B cell (primary cell): Measurements from ENCODE around the gene ATP11A. TPM values are rescaled to one million over a fixed set of nuclear protein-coding genes. Genes with fewer than 3 reads are reported as not detected.

Experiments
- ATAC-seq: fragments of 200-7000 bp; cut with Tn5 transposase; one replicate; pipeline ENCODE4 v1.10.0; 2021; ENCODE audit warnings: low read depth, mild to moderate bottlenecking, moderate number of reproducible peaks, moderate library complexity
- CTCF ChIA-PET: fragments of 350-600 bp; sonication (Branson Sonifier 250); formaldehyde crosslinking; loops from one replicate; lab custom pipeline; 2021; ENCODE audit warnings: antibody characterized with exemption, inconsistent platforms; lab: Charles Lee
- POLR2A ChIA-PET: fragments of 350-600 bp; sonication (Branson Sonifier 250); formaldehyde crosslinking; loops from one replicate; lab custom pipeline; 2021; ENCODE audit warnings: antibody characterized with exemption; lab: Charles Lee
- DNase-seq: peaks from one replicate; pipeline ENCODE4 v3.0.0; 2013
- H2AFZ ChIP-seq: 2 replicates; pipeline ENCODE4 v1.6.1; 2012; ENCODE audit warnings: mild to moderate bottlenecking, low read depth, low read length; ENCODE audit not compliant: insufficient read depth, poor library complexity, severe bottlenecking
- H3K27ac ChIP-seq, 2 donors: 1 replicate in 1 of 2; 2 replicates in 1 of 2; pipeline ENCODE4 v1.5.1; 2012 to 2013; ENCODE audit warnings: low read length in 2 of 2, mild to moderate bottlenecking in 2 of 2, moderate library complexity in 1 of 2
- H3K27me3 ChIP-seq, 4 experiments: fragments of 200-600 bp in 1 of 4; sonication (generic) in 1 of 4; replicated peaks in 1 of 4; 1 replicate in 2 of 4; 2 replicates in 2 of 4; pipeline versions ENCODE4 v1.6.1 to v1.7.0; 2013 to 2016; ENCODE audit warnings: low read length in 3 of 4, mild to moderate bottlenecking in 2 of 4, mixed read lengths in 1 of 4, moderate library complexity in 1 of 4; ENCODE audit not compliant: insufficient read depth in 4 of 4, control insufficient read depth in 3 of 4; ENCODE audit errors: control extremely low read depth in 1 of 4
- H3K36me3 ChIP-seq, 2 experiments: replicated peaks in 1 of 2; 1 replicate in 1 of 2; 2 replicates in 1 of 2; pipeline versions ENCODE4 v1.6.1 to v1.7.1; 2013; ENCODE audit warnings: low read length in 1 of 2; ENCODE audit not compliant: insufficient read depth in 2 of 2, control insufficient read depth in 1 of 2; ENCODE audit errors: control extremely low read depth in 1 of 2, extremely low read depth in 1 of 2
- H3K4me1 ChIP-seq, 2 donors: fragments of 200-600 bp in 1 of 2; sonication (generic) in 1 of 2; 1 replicate in 1 of 2; 2 replicates in 1 of 2; pipeline versions ENCODE4 v1.5.1 to v1.6.1; 2013 to 2017; ENCODE audit warnings: low read length in 2 of 2; ENCODE audit not compliant: control insufficient read depth in 2 of 2, insufficient read depth in 2 of 2
- H3K4me2 ChIP-seq: replicated peaks from 2 replicates; pipeline ENCODE3; 2012; ENCODE audit warnings: mild to moderate bottlenecking, low read depth, low read length; ENCODE audit not compliant: poor library complexity, severe bottlenecking
- H3K4me3 ChIP-seq, 5 experiments: fragments of 200-600 bp in 1 of 5; sonication (generic) in 1 of 5; 1 replicate in 3 of 5; 2 replicates in 2 of 5; pipeline versions ENCODE4 v1.5.1 to v1.7.0; 2011 to 2016; ENCODE audit warnings: low read length in 4 of 5, mild to moderate bottlenecking in 4 of 5, low read depth in 2 of 5, control low read depth in 1 of 5, moderate library complexity in 1 of 5; ENCODE audit not compliant: insufficient read depth in 1 of 5; ENCODE audit errors: control extremely low read depth in 1 of 5, extremely low read depth in 1 of 5
- H3K79me2 ChIP-seq: fragments of 200-600 bp; sonication (generic); one replicate; pipeline ENCODE4 v1.6.0; 2016; ENCODE audit warnings: low read length; ENCODE audit not compliant: control insufficient read depth, insufficient read depth
- H3K9ac ChIP-seq: fragments of 200-600 bp; sonication (generic); 2 replicates; pipeline ENCODE4 v1.6.1; 2017; ENCODE audit warnings: mild to moderate bottlenecking, low read length, moderate library complexity
- H3K9me3 ChIP-seq, 3 donors: one replicate each; pipeline versions ENCODE4 v1.6.1 to v1.7.1; 2013; ENCODE audit warnings: low read length in 2 of 3; ENCODE audit not compliant: control insufficient read depth in 2 of 3, insufficient read depth in 1 of 3; ENCODE audit errors: control extremely low read depth in 1 of 3
- H4K20me1 ChIP-seq: 2 replicates; pipeline ENCODE4 v1.6.0; 2012; ENCODE audit warnings: mild to moderate bottlenecking, low read length; ENCODE audit not compliant: insufficient read depth, control insufficient read depth, poor library complexity, severe bottlenecking
- H3K27ac Mint-ChIP-seq: one replicate; pipeline ENCODE4 v1.8.0; 2021; ENCODE audit warnings: mixed read lengths
- H3K27me3 Mint-ChIP-seq: one replicate; pipeline ENCODE4 v1.8.0; 2021; ENCODE audit warnings: mixed read lengths
- H3K4me1 Mint-ChIP-seq: one replicate; pipeline ENCODE4 v1.8.0; 2021; ENCODE audit warnings: mixed read lengths
- H3K4me3 Mint-ChIP-seq: one replicate; pipeline ENCODE4 v1.8.0; 2021; ENCODE audit warnings: mixed read lengths
- H3K9me3 Mint-ChIP-seq: one replicate; pipeline ENCODE4 v1.8.0; 2022; ENCODE audit warnings: mixed read lengths; ENCODE audit not compliant: insufficient read depth
- EZH2 ChIP-seq: IDR thresholded peaks from 2 replicates; pipeline ENCODE4 v1.6.1; 2012; ENCODE audit warnings: borderline replicate concordance, low read depth, mild to moderate bottlenecking, moderate library complexity, low read length; ENCODE audit not compliant: insufficient read depth, poor library complexity, severe bottlenecking
- WGBS: methylation state at CpG from one replicate; pipeline ENCODE4 v1.1.5; 2013; ENCODE audit warnings: missing lambda C conversion rate; ENCODE audit not compliant: insufficient coverage; 5-methylcytosine and 5-hydroxymethylcytosine counted together
- intact Hi-C: fragments of 100-400 bp; cut with micrococcal nuclease; formaldehyde crosslinking; loops from one replicate; pipeline ENCODE4 v1.10.0; 2022
- polyA plus RNA-seq: library from polyadenylated mRNA; depleted of rRNA; stranded (reverse); fragments of >200 nt; gene quantifications from 2 replicates; pipeline ENCODE4 v1.2.3, GENCODE V29; 2012
- total RNA-seq, 2 donors: library from RNA; stranded (reverse); fragments of 120-200 nt in 1 of 2; gene quantifications; 1 replicate in 1 of 2; 2 replicates in 1 of 2; pipeline versions ENCODE4 v1.2.3 to v1.2.4, GENCODE V29; 2013 to 2022
- TF ChIP-seq, protein P1 (sequence below): fragments of 200-600 bp; IDR thresholded peaks from one replicate; pipeline ENCODE4 v1.8.0; 2022; ENCODE audit warnings: antibody characterized with exemption, mild to moderate bottlenecking

Gene ATP11A
- total and polyA plus RNA-seq, 2 donors (not counting 1 experiment from before 2014, with no cell fraction given): 36.9 to 60.3 TPM

DNA sequence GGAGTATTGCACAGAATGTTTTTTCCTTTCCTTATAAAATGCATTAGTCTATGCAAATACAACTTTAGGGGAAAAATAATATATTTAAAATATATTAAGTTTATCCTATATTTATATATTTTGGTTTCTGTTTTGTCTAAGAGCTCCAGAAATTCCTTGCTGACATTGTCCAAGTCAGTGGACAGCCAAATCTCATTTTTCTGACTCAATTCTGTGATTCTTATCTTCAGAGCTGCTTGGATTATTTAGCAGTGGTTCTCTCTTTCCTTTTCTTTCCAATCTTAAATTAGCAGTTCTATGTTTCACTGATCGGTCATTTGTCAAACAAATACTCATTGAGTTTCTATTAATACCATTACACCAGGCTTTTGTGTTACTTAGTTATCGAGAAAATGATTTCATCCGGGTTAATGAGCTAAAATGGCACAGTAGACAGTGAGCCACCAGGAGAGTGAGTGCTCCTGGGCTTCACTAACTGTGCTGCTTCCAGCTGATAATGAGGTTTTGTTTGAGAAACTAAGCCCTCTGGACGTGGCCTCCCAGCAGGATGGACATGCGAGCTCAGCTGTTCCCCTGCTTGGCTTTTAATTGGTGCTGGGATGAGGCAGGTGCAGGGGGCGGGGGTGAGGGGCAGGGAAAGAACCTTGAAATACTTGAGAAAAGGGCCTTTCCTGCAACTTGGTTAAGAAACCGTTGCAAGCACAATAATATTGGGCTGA is 44.0 kb downstream of the ATP11A start:
- WGBS: 92% methylated on average over 4 of the region's 7 CpGs
- no peaks in the 10 kb centered on the region for H3K36me3 ChIP-seq
- POLR2A ChIA-PET: no interaction called here
- peaks cover 8% of the 10 kb centered on the region for H3K79me2 ChIP-seq
- no peaks in the 10 kb centered on the region for H3K9me3 ChIP-seq
- H3K27ac ChIP-seq: no peak overlapping the region
- H4K20me1 ChIP-seq: no peaks in the 10 kb centered on the region
- H3K9ac ChIP-seq: no peak overlapping the region
- no peak overlapping the region for H2AFZ ChIP-seq
- no peak for TF ChIP-seq EZH2
- TF ChIP-seq, protein P1, sequence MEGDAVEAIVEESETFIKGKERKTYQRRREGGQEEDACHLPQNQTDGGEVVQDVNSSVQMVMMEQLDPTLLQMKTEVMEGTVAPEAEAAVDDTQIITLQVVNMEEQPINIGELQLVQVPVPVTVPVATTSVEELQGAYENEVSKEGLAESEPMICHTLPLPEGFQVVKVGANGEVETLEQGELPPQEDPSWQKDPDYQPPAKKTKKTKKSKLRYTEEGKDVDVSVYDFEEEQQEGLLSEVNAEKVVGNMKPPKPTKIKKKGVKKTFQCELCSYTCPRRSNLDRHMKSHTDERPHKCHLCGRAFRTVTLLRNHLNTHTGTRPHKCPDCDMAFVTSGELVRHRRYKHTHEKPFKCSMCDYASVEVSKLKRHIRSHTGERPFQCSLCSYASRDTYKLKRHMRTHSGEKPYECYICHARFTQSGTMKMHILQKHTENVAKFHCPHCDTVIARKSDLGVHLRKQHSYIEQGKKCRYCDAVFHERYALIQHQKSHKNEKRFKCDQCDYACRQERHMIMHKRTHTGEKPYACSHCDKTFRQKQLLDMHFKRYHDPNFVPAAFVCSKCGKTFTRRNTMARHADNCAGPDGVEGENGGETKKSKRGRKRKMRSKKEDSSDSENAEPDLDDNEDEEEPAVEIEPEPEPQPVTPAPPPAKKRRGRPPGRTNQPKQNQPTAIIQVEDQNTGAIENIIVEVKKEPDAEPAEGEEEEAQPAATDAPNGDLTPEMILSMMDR: no peak
- no peak overlapping the region for H3K4me2 ChIP-seq
- Mint-ChIP-seq H3K4me3 (no peak overlapping the region), H3K27me3 (no peaks in the 10 kb centered on the region), H3K9me3 (no peaks in the 10 kb centered on the region), H3K4me1 (no peaks in the 10 kb centered on the region), H3K27ac (no peak overlapping the region)
- no peaks in the 10 kb centered on the region for H3K27me3 ChIP-seq
- CTCF ChIA-PET: no interaction called here
- H3K4me3 ChIP-seq: no peak overlapping the region
- DNase-seq (no peak), ATAC-seq (no peak)
- intact Hi-C loops: no loop called here
- H3K4me1 ChIP-seq: no peaks in the 10 kb centered on the region

DNA sequence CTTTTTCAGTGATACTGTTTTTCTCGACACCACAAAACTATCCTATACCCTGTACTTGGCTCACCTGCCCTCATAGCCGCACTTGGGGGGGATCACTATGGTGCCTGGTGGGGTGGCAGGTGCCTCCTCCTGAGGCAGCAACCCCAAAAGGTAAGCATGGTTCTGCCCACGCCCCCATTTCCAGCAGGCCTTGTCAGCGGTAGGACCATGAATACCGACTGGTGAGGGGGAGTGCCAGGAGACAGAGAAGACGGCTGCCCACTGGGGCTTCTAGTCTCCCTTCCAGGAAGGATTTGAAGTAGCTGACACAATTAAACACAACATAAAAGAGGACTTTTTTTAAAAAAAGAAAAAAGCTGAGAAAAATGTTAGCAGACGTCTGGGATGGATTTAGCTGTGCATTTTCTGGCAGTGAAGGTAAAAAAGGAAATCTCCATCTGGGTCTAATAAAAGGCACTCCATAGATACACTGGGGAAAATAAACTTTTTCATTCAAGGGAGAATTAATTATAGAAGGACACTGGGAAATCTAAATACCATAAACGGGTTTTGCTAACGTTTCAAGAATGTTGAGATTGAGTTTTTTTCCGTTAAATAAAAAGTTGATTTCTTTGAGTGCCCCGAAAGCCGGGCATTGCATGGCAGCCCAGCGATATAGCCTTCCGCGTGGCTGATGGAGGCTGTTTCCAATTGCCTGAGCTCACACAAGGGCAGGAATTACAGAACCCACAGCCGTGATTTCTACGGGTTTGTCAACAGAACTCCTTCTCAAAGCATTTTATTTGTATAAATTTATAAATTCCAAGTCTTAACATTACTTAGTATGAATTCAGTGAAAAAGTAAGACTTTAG is 45.1 kb downstream of the ATP11A start:
- DNase-seq: no peak
- ChIA-PET POLR2A (no interaction called here), CTCF (no interaction called here)
- no peaks in the 10 kb centered on the region for H3K4me1 Mint-ChIP-seq
- Histone ChIP-seq H3K27ac (no peak overlapping the region), H2AFZ (no peak overlapping the region), H3K27me3 (no peaks in the 10 kb centered on the region), H4K20me1 (no peaks in the 10 kb centered on the region), H3K9ac (no peak overlapping the region), H3K4me2 (no peak overlapping the region), H3K4me1 (no peaks in the 10 kb centered on the region), H3K9me3 (no peaks in the 10 kb centered on the region), H3K79me2 (peaks cover 8% of the 10 kb centered on the region), H3K4me3 (no peak overlapping the region), H3K36me3 (no peaks in the 10 kb centered on the region)
- no peaks in the 10 kb centered on the region for H3K9me3 Mint-ChIP-seq
- H3K27ac Mint-ChIP-seq: no peak overlapping the region
- WGBS: 89% methylated on average over 5 of the region's 17 CpGs
- TF ChIP-seq, protein P1: no peak
- no peak for TF ChIP-seq EZH2
- no peak for ATAC-seq
- no peaks in the 10 kb centered on the region for H3K27me3 Mint-ChIP-seq
- intact Hi-C loops: no loop called here
- no peak overlapping the region for H3K4me3 Mint-ChIP-seq
